ENCODE results near the gene MYOZ3.

Gene MYOZ3

GRCh38 chr5:150637245-150638052, 23.6 kb upstream of the MYOZ3 start:
- no peaks in the 10 kb centered on the region for H4K20me1 ChIP-seq (ENCODE audit: insufficient read depth, low read length)
- H2AFZ ChIP-seq (ENCODE audit: low read depth, low read length) = no peak overlapping the region
- H3K36me3 ChIP-seq (replicated peaks; ENCODE audit: low read depth, low read length) = no peaks in the 10 kb centered on the region
- H3K4me3 ChIP-seq (ENCODE audit: low read length) = no peak overlapping the region
- TF ChIP-seq CTCF (IDR thresholded peaks at IDR 0.05; ENCODE audit: low read depth, low read length) (no peak), EZH2phosphoT487 (IDR thresholded peaks at IDR 0.05; ENCODE audit: low read depth) (no peak)
- no peaks in the 10 kb centered on the region for H3K79me2 ChIP-seq (ENCODE audit: low read length)
- no peak overlapping the region for H3K4me2 ChIP-seq (ENCODE audit: low read length)
- H3K27ac ChIP-seq (ENCODE audit: low read length) = no peak overlapping the region
- H3K27me3 ChIP-seq (ENCODE audit: low read depth, low read length) = 0 out of 2 replicates have a peak, but pooled peaks cover 3% of the 10 kb centered on the region
- no peaks in the 10 kb centered on the region for H3K4me1 ChIP-seq (ENCODE audit: low read length)
- no peaks in the 10 kb centered on the region for H3K9me3 ChIP-seq (ENCODE audit: insufficient read depth, low read length)
- H3K9ac ChIP-seq (ENCODE audit: low read length) = no peak overlapping the region

GRCh38 chr5:150638053-150638444, 23.0 kb upstream of the MYOZ3 start:
- Histone ChIP-seq H3K36me3 (replicated peaks; ENCODE audit: low read depth, low read length) (no peaks in the 10 kb centered on the region), H3K27ac (ENCODE audit: low read length) (no peak overlapping the region), H4K20me1 (ENCODE audit: insufficient read depth, low read length) (no peaks in the 10 kb centered on the region), H2AFZ (ENCODE audit: low read depth, low read length) (no peak overlapping the region), H3K9ac (ENCODE audit: low read length) (no peak overlapping the region), H3K4me2 (ENCODE audit: low read length) (no peak overlapping the region), H3K79me2 (ENCODE audit: low read length) (no peaks in the 10 kb centered on the region), H3K4me3 (ENCODE audit: low read length) (no peak overlapping the region), H3K9me3 (ENCODE audit: insufficient read depth, low read length) (no peaks in the 10 kb centered on the region), H3K4me1 (ENCODE audit: low read length) (no peaks in the 10 kb centered on the region), H3K27me3 (ENCODE audit: low read depth, low read length) (0 out of 2 replicates have a peak, but pooled peaks cover 3% of the 10 kb centered on the region)
- TF ChIP-seq EZH2phosphoT487 (IDR thresholded peaks at IDR 0.05; ENCODE audit: low read depth) (no peak), CTCF (IDR thresholded peaks at IDR 0.05; ENCODE audit: low read depth, low read length) (no peak)

GRCh38 chr5:150638488-150639376, 22.3 kb upstream of the MYOZ3 start:
- H2AFZ ChIP-seq (ENCODE audit: low read depth, low read length) = no peak overlapping the region
- H3K36me3 ChIP-seq (replicated peaks; ENCODE audit: low read depth, low read length) = no peaks in the 10 kb centered on the region
- no peak overlapping the region for H3K4me2 ChIP-seq (ENCODE audit: low read length)
- no peaks in the 10 kb centered on the region for H3K4me1 ChIP-seq (ENCODE audit: low read length)
- no peaks in the 10 kb centered on the region for H3K79me2 ChIP-seq (ENCODE audit: low read length)
- no peaks in the 10 kb centered on the region for H3K9me3 ChIP-seq (ENCODE audit: insufficient read depth, low read length)
- TF ChIP-seq CTCF (IDR thresholded peaks at IDR 0.05; ENCODE audit: low read depth, low read length) (no peak), EZH2phosphoT487 (IDR thresholded peaks at IDR 0.05; ENCODE audit: low read depth) (no peak)
- H3K27me3 ChIP-seq (ENCODE audit: low read depth, low read length) = 0 out of 2 replicates have a peak, but pooled peaks cover 3% of the 10 kb centered on the region
- H3K27ac ChIP-seq (ENCODE audit: low read length) = no peak overlapping the region
- H3K9ac ChIP-seq (ENCODE audit: low read length) = no peak overlapping the region
- H3K4me3 ChIP-seq (ENCODE audit: low read length) = no peak overlapping the region
- H4K20me1 ChIP-seq (ENCODE audit: insufficient read depth, low read length) = no peaks in the 10 kb centered on the region

- no peaks in the 10 kb centered on the region for H3K36me3 ChIP-seq (replicated peaks; ENCODE audit: low read depth, low read length)
- no peak overlapping the region for H3K9ac ChIP-seq (ENCODE audit: low read length)
- H3K27ac ChIP-seq (ENCODE audit: low read length) = no peak overlapping the region
- H3K4me2 ChIP-seq (ENCODE audit: low read length) = no peak overlapping the region
- no peaks in the 10 kb centered on the region for H3K9me3 ChIP-seq (ENCODE audit: insufficient read depth, low read length)
- H3K79me2 ChIP-seq (ENCODE audit: low read length) = no peaks in the 10 kb centered on the region
- 0 out of 2 replicates have a peak, but pooled peaks cover 3% of the 10 kb centered on the region for H3K27me3 ChIP-seq (ENCODE audit: low read depth, low read length)
- no peaks in the 10 kb centered on the region for H3K4me1 ChIP-seq (ENCODE audit: low read length)
- H3K4me3 ChIP-seq (ENCODE audit: low read length) = no peak overlapping the region
- TF ChIP-seq EZH2phosphoT487 (IDR thresholded peaks at IDR 0.05; ENCODE audit: low read depth) (no peak), CTCF (IDR thresholded peaks at IDR 0.05; ENCODE audit: low read depth, low read length) (no peak)
- no peak overlapping the region for H2AFZ ChIP-seq (ENCODE audit: low read depth, low read length)
- H4K20me1 ChIP-seq (ENCODE audit: insufficient read depth, low read length) = no peaks in the 10 kb centered on the region
Observed at GRCh38 chr5:150639377-150639692, 21.7 kb upstream of the MYOZ3 start.

Measured in OCI-LY3 (cell line).